NCI-H510A (cell line): ENCODE data around the gene PCYOX1L.
"Not testable (repeated sequence)": the region's sequence is repeated elsewhere in the genome, so short reads cannot be mapped to it uniquely, and the experiment has no call there.

Source experiments
- DNase-seq: peaks from one replicate; lab custom pipeline; 2025; lab: John Stamatoyannopoulos, UW

Gene PCYOX1L

DNA sequence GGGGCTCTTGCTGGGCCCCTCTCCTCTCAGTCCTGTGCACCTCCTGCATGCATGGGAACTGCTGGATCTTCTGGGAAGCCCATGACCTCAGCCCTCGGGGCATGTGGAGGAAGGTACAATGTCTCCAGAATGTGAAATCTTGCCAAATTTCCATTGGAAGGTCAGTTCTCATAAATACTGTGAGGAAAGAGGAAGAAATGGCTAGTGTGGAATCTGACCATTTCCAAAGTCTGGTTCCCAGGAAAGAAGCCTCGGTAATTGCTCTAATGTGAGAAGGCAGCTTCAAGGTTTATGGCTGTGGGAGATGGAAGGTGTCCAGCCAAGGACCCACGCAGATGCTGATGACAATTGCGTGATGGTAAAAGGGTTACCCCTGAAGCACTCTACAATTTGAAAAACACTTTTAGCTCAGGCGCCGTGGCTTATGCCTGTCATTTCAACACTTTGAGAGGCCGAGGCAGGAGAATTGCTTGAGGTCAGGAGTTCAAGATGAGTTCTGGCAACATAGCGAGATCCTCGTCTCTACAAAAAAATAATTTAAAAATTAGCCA, 29.3 kb downstream of the PCYOX1L start:
- no peak for DNase-seq

DNA sequence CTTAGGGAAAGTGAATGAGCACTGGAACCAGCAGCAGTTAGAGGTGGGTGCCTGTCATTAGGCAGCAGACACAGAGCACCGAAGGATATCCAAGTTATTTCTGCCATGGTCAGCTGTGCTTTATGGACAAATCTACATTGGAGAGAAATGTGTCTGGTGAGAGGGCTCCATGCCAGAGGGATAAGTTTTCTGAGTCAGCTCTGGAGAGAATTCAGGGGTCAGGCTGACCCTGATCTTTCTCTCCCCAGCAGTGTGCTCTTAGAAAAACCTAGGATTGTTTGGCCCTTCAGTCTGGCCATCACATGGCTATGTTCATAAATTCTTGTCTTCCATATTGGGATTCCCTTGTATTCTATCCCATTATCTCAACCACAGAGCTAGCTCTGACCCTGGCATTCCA, 30.1 kb downstream of the PCYOX1L start:
- no peak for DNase-seq

- no peak for DNase-seq
Observed at GRCh38 chr5:149388498-149389190, 30.8 kb downstream of the PCYOX1L start.

GRCh38 chr5:149389552-149390495, 32.0 kb downstream of the PCYOX1L start:
- no peak for DNase-seq

GRCh38 chr5:149391076-149391475, 33.2 kb downstream of the PCYOX1L start:
- DNase-seq, result not testable (repeated sequence)

- no peak for DNase-seq
Observed at GRCh38 chr5:149391524-149391923, 33.7 kb downstream of the PCYOX1L start.

DNA sequence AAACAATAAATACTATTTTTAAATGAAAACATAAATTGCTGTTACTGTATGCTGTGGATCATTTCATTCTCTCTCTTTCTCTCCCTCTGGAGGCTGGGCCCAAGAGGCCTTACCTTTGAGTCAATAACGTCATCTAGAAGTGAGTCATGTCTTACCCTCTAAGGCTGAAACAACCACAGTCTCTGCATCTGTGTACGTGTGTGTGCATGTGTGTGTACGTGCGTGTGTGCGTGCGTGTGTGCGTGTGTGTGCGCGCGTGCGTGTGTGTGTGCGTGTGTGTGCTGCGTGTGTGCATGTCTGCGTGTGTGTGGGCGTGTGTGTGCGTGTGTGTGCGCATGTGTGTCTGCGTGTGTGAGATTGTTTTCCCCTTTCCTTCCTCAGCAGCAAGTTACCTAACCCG, 34.9 kb downstream of the PCYOX1L start:
- no peak for DNase-seq

GRCh38 chr5:149394996-149395395, 37.1 kb downstream of the PCYOX1L start:
- DNase-seq, result not testable (repeated sequence)

- no peak for DNase-seq
Observed at GRCh38 chr5:149397530-149397929, 39.7 kb downstream of the PCYOX1L start.

DNA sequence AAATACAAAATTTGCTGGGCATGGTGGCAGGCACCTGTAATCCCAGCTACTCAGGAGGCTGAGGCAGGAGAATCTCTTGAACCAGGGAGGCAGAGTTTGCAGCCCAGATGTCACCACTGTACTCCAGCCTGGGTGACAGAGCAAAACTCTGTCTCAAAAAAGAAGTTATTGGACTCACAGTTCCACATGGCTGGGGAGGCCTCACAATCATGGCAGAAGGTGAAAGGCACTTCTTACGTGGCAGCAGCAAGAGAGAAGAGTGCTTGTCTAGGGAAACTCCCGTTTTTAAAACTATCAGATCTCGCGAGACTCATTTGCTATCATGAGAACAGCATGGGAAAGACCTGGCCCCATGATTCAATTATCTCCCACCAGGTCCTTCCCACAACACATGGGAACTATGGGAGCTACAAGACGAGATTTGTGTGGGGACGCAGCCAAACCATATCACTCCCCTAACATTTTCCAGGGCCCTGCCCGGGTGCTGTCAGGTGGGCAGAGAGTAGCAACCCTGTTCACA, 41.0 kb downstream of the PCYOX1L start:
- not testable (repeated sequence) for DNase-seq

DNA sequence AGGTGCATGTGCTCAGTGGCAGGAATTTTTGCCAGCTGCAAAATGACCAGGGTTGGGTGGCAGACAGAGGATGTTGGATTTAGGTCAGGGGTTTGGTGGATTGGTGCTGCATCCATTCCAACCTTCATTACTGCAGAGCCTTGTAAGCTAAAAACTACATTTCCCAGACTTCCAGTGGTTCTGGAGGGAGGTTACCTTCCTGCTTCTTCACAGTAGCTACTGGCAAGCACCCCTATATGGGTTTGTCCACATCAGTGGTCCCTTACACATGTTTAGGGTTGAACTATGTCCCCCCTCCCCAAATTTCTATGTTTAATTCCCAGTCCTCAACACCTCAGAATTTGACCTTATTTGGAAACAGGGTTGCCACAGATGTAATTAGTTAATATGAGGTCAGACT, 41.9 kb downstream of the PCYOX1L start:
- DNase-seq, result no peak

DNA sequence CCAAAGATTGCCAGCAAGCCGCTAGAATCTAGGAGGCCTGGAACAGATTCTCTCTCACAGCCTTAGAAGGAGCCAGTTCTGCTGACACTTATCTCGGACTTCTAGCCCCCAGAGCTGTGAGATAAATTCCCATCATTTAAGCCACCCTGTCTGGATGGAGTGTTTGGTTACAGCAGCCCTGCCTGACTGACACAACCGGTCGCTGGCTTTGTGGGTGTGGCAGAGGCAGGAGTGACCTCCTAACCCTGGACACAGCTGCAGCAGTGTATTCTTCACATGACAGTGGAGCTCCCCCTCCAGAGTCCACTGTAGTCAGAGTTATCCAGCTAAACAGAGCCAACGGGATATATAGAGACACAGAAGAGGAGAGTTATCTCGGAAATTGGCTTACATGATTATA, 42.5 kb downstream of the PCYOX1L start:
- no peak for DNase-seq

DNA sequence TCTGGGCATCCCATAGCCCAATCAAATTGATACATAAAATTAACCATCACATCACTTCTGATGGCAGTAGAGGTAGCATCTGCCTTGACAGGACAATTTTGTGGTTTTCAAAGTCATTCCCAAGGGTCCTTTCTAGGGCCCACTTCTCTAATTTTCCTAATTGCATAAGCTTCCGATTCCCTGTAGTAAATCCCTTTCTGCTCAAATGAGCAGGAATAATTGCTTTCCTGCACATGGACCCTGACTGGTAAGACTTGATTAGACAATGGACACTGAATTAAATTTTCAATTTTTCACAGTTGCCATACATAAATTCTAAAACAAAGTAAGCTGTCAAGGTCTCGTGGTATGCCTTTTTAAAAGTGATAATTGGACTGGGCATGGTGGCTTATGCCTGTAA, 43.2 kb downstream of the PCYOX1L start:
- no peak for DNase-seq

- no peak for DNase-seq
Observed at GRCh38 chr5:149402291-149402690, 44.4 kb downstream of the PCYOX1L start.

GRCh38 chr5:149403923-149404745, 46.3 kb downstream of the PCYOX1L start:
- DNase-seq, result no peak

- DNase-seq, result no peak
Observed at GRCh38 chr5:149404746-149405549, 47.1 kb downstream of the PCYOX1L start.

DNA sequence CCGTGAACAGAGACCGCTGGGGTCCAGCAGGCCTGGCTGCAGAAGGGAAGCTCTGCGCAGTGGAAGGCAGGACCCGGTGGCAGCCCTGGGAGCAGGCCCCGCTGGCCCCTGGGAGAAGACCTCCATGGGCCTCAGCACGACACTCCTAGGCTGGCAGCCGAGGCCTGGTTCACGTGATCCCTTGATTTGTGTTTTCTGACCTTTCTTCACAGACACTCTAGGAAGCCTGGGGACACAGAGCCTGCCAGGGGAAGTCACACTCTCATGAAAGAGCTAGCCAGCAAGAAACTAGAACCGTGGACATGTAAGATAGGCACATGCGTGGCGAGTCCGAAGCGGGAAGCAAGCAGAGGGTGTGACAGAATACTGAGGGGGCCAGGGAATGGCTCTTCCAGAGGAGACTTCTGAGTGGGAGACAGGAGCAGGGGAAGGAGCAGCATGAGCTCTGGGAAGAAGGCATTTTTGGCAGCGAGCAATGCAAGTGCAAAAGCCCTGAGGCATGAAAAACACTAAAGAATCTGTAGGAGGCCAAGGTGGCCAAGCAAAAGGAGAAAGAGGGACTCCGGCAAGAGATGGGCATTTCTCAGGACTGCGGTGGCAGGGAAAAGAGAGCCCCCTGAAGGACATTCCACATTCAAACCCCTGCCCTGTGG, 47.8 kb downstream of the PCYOX1L start:
- DNase-seq, result no peak

DNA sequence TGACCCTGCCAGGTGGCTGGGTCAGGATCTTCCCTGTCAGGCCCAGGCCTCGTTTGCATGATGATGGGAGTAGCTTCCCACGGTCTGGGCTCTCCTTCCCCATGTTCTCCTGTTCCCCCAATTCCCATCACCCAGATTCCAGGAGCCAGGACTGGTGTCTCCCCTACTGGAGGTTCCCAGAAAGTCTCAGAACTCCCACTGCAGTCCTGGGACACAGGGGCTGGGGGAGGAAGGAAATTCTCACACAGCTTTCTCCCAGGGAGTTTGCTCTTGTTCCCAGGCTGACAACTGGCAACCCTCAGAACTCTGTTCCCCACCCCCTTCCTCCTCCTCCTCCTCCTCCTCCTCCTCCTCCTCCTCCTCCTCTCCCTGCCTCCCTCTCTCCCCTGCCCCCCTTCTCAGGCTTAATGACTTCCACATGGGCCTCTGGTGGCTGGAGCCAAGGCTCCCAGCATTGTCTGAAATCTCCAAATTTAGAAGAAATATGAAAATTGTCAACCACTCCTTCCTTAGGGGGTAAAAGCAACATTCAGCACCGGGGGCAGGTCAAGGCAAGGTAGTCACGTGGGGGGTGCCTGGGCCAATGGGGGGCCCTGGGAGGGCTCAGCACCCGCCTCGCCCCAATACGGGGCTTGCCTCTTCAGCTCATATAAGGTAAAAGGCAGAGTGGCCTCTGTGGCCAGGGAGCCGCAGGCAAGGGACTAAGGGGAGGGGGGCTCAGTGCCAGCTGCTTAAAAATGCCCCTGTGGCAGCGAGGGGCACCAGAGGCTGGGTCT, 48.5 kb downstream of the PCYOX1L start:
- no peak for DNase-seq

- DNase-seq, result no peak
Observed at GRCh38 chr5:149406979-149407306, 49.1 kb downstream of the PCYOX1L start.
